LNCAP (cell line): ENCODE results near the gene TTPAL.

Experiments used
- CTCF ChIP-seq: fragments of 450-650 bp; IDR thresholded peaks from 2 replicates; pipeline ENCODE4 v1.5.1; 2017; ENCODE audit warnings: mild to moderate bottlenecking

TTPAL gene

GRCh38 chr20:44488551-44488950 is 12.9 kb downstream of the TTPAL start:
- no peak for TF ChIP-seq CTCF

GRCh38 chr20:44489223-44489622 is 13.5 kb downstream of the TTPAL start:
- no peak for TF ChIP-seq CTCF

DNA sequence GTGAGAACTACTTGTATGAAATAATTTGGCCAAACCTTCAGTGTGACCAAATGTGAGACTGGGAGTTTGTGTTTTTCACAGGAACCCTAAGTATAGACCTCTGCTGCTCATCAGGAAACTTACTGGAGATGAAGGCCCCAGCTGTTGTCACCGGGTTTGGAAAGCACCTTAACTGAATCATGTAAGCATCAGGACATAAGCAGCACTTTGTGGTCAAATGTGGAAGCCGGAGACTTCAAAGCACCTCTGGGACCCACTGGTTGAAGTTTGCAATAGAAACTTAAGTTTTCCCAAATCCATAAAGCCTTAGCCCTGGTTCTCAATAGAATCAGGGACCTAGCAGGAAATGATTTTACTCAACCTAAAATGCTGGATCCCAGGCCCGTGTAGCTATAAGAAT is 14.3 kb downstream of the TTPAL start:
- TF ChIP-seq CTCF: no peak

DNA sequence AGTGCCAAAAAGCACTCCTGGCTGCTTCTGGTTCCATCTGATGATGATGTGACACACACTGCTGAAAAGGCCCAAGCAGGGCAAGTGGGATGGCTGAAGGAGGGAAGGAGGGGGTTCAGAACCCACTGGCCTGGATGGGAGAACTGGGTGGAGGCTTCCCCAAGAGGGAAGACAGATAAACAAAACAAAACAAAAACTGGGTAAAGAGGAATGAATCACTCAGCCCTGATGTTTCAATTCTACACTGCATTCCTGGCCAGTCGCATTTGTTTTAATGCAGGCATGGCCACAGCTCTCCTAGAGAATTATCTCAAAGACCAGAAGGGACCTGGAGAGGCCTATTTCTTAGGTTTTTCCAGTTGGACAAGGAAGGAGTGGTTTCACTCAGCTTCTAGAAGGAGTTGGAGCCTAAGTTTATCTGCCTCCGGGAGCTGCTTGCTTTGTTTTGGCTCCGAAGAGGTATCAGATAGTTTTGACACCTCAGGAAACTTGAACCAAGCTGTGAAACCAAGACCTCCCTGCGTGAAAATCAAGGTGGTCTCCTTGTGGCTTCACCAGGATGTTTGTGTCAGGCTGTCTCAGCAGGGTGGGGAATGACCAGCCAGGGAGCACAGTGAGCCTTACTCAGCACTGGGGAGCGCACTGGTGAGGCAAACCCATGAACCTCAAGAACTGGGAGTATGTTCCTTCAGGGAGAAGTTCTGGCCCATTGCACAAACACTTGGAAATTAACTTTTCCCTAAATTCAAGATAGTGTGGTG is 16.1 kb downstream of the TTPAL start:
- no peak for TF ChIP-seq CTCF

GRCh38 chr20:44494266-44494665 is 18.6 kb downstream of the TTPAL start:
- no peak for TF ChIP-seq CTCF

DNA sequence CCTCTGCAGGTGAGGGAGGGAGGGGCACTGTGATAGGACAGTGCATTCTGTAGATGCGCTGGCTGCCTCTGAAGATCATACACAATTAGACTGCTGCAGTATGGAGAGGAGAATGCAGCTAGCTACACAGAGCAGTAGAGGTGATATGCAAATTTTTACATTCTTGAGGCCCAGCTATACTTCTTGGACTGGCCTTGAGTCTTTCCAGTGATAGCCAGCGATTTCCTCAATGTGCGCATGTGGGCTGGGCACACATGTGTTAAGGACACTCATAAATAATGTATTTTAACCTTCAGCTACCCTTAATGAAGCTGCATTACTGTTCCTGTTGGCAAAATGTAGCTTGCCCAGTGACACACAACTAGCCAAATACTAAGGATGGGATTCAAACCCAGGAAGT is 19.0 kb downstream of the TTPAL start:
- TF ChIP-seq CTCF: no peak

- no peak for TF ChIP-seq CTCF
These were observed 19.6 kb downstream of the TTPAL start for GRCh38 chr20:44495257-44495656.
